IMR-90 (cell line): Measurements from ENCODE around the gene USP40. TPM values are rescaled to one million over a fixed set of nuclear protein-coding genes. Genes with fewer than 3 reads are reported as not detected.

Experiments
- ATAC-seq: fragments of 200-7000 bp; cut with Tn5 transposase; 2 replicates; pipeline ENCODE4 v1.9.1; 2020; ENCODE audit warnings: low read depth, mild to moderate bottlenecking, moderate library complexity
- BruUV-seq: library from RNA; stranded (reverse); fragments of 400-500 nt; replicated peaks from 2 replicates; lab custom pipeline; 2021; lab: Mats Ljungman, UMichigan
- CTCF ChIA-PET: fragments of 300-600 bp; formaldehyde crosslinking; extraction: SDS; loops from one replicate; lab custom pipeline; 2021; ENCODE audit warnings: antibody characterized with exemption; lab: Yijun Ruan, JAX
- POLR2A ChIA-PET: fragments of 300-600 bp; sonication (Branson Sonifier 250); formaldehyde crosslinking; loops from one replicate; lab custom pipeline; 2022; ENCODE audit warnings: antibody characterized with exemption; ENCODE audit not compliant: unreplicated experiment; lab: Charles Lee
- DNase-seq: peaks from one replicate; pipeline ENCODE4 v3.0.0; 2013
- H2AFZ ChIP-seq: replicated peaks from 2 replicates; pipeline ENCODE3; 2013; ENCODE audit warnings: low read length, mild to moderate bottlenecking; ENCODE audit not compliant: poor library complexity
- H2AK5ac ChIP-seq: 2 replicates; pipeline ENCODE4 v1.6.1; 2013; ENCODE audit warnings: low read depth, low read length, inconsistent platforms
- H2AK9ac ChIP-seq: replicated peaks from 2 replicates; pipeline ENCODE3; 2013; ENCODE audit warnings: mild to moderate bottlenecking, low read depth, low read length, moderate library complexity; ENCODE audit not compliant: poor library complexity
- H2BK120ac ChIP-seq: 2 replicates; pipeline ENCODE4 v1.6.1; 2013; ENCODE audit warnings: low read depth, low read length, inconsistent platforms
- H2BK15ac ChIP-seq: 3 replicates; pipeline ENCODE4 v1.6.1; 2013; ENCODE audit warnings: low read depth, low read length, inconsistent platforms
- H2BK20ac ChIP-seq: 2 replicates; pipeline ENCODE4 v1.6.1; 2013; ENCODE audit warnings: low read depth, mild to moderate bottlenecking, inconsistent platforms, low read length, moderate library complexity
- H2BK5ac ChIP-seq: 2 replicates; pipeline ENCODE4 v1.6.1; 2013; ENCODE audit warnings: mild to moderate bottlenecking, low read depth, low read length, inconsistent platforms; ENCODE audit not compliant: poor library complexity, severe bottlenecking
- H3K14ac ChIP-seq: replicated peaks from 2 replicates; pipeline ENCODE4 v1.6.1; 2013; ENCODE audit warnings: low read depth, low read length, inconsistent platforms
- H3K18ac ChIP-seq: 2 replicates; pipeline ENCODE4 v1.6.1; 2013; ENCODE audit warnings: low read depth, low read length, control low read depth
- H3K23ac ChIP-seq: 2 replicates; pipeline ENCODE4 v1.6.1; 2013; ENCODE audit warnings: low read depth, low read length, inconsistent platforms
- H3K27ac ChIP-seq: 2 replicates; pipeline ENCODE4 v1.5.1; 2013; ENCODE audit warnings: mild to moderate bottlenecking, control low read depth, low read length; ENCODE audit not compliant: insufficient read depth
- H3K27me3 ChIP-seq: 2 replicates; pipeline ENCODE4 v1.6.1; 2013; ENCODE audit warnings: low read length; ENCODE audit not compliant: control insufficient read depth, insufficient read depth
- H3K36me3 ChIP-seq: 2 replicates; pipeline ENCODE4 v1.6.1; 2013; ENCODE audit warnings: low read length, mixed read lengths; ENCODE audit not compliant: control insufficient read depth, insufficient read depth
- H3K4ac ChIP-seq: 2 replicates; pipeline ENCODE4 v1.6.1; 2013; ENCODE audit warnings: low read depth, low read length, inconsistent platforms
- H3K4me1 ChIP-seq: 2 replicates; pipeline ENCODE4 v1.6.1; 2013; ENCODE audit warnings: low read length, mixed read lengths; ENCODE audit not compliant: control insufficient read depth, insufficient read depth
- H3K4me2 ChIP-seq: 2 replicates; pipeline ENCODE4 v1.6.1; 2013; ENCODE audit warnings: low read depth, mild to moderate bottlenecking, control low read depth, low read length, moderate library complexity
- H3K4me3 ChIP-seq: 2 replicates; pipeline ENCODE4 v1.5.1; 2013; ENCODE audit warnings: low read depth, mild to moderate bottlenecking, control low read depth, low read length, moderate library complexity; ENCODE audit not compliant: insufficient read depth
- H3K56ac ChIP-seq: 2 replicates; pipeline ENCODE4 v1.6.1; 2013; ENCODE audit warnings: low read length, inconsistent platforms; ENCODE audit not compliant: insufficient read depth; ENCODE audit errors: extremely low read depth
- H3K79me1 ChIP-seq, 2 experiments: 2 replicates each; pipeline ENCODE4 v1.6.1; 2013; ENCODE audit warnings: low read length in 2 of 2, inconsistent platforms in 1 of 2, low read depth in 1 of 2
- H3K9ac ChIP-seq: 2 replicates; pipeline ENCODE4 v1.6.1; 2013; ENCODE audit warnings: low read depth, low read length, control low read depth
- H3K9me1 ChIP-seq: 2 replicates; pipeline ENCODE4 v1.6.1; 2013; ENCODE audit warnings: low read length, inconsistent platforms; ENCODE audit not compliant: insufficient read depth
- H3K9me3 ChIP-seq: 2 replicates; pipeline ENCODE4 v1.6.1; 2013; ENCODE audit warnings: low read length; ENCODE audit not compliant: control insufficient read depth, insufficient read depth
- H4K20me1 ChIP-seq: 2 replicates; pipeline ENCODE4 v1.6.1; 2013; ENCODE audit warnings: low read length, inconsistent platforms; ENCODE audit not compliant: insufficient read depth
- H4K5ac ChIP-seq: 2 replicates; pipeline ENCODE4 v1.6.1; 2013; ENCODE audit warnings: mild to moderate bottlenecking, low read depth, low read length, control low read depth
- H4K8ac ChIP-seq, 2 experiments: 2 replicates each; pipeline ENCODE4 v1.6.1; 2013; ENCODE audit warnings: low read depth in 2 of 2, low read length in 2 of 2, control low read depth in 1 of 2, inconsistent platforms in 1 of 2
- H4K91ac ChIP-seq: 2 replicates; pipeline ENCODE4 v1.6.1; 2013; ENCODE audit warnings: low read depth, low read length, inconsistent platforms; ENCODE audit not compliant: insufficient read depth
- BHLHE40 ChIP-seq: fragments of 150-350 bp; IDR thresholded peaks from 2 replicates; pipeline ENCODE4 v1.6.1; 2016; ENCODE audit warnings: mild to moderate bottlenecking, low read depth, low read length
- CEBPB ChIP-seq: IDR thresholded peaks from 2 replicates; pipeline ENCODE4 v1.6.1; 2012; ENCODE audit warnings: low read depth, low read length, improper control_type of control experiment
- CHD1 ChIP-seq: IDR thresholded peaks from 2 replicates; pipeline ENCODE4 v1.6.1; 2012; ENCODE audit warnings: low read depth, low read length, improper control_type of control experiment
- FOS ChIP-seq: fragments of 150-350 bp; IDR thresholded peaks from 2 replicates; pipeline ENCODE4 v1.6.1; 2016; ENCODE audit warnings: low read depth, low read length
- MAFK ChIP-seq: IDR thresholded peaks from 2 replicates; pipeline ENCODE4 v1.6.1; 2012; ENCODE audit warnings: low read depth, low read length, improper control_type of control experiment
- MXI1 ChIP-seq: IDR thresholded peaks from 2 replicates; pipeline ENCODE4 v1.6.1; 2012; ENCODE audit warnings: low read depth, mild to moderate bottlenecking, low read length, moderate library complexity, borderline replicate concordance
- NFE2L2 ChIP-seq: fragments of 150-350 bp; IDR thresholded peaks from 2 replicates; pipeline ENCODE4 v1.6.1; 2016; ENCODE audit warnings: low read depth, mild to moderate bottlenecking, low read length
- POLR2A ChIP-seq: IDR thresholded peaks from 2 replicates; pipeline ENCODE4 v1.6.1; 2012; ENCODE audit warnings: mild to moderate bottlenecking, low read depth, low read length
- RCOR1 ChIP-seq: IDR thresholded peaks from 2 replicates; pipeline ENCODE4 v1.6.1; 2012; ENCODE audit warnings: mild to moderate bottlenecking, low read length, improper control_type of control experiment; ENCODE audit not compliant: insufficient replicate concordance
- RFX5 ChIP-seq: IDR thresholded peaks from 2 replicates; pipeline ENCODE4 v1.8.0; 2012; ENCODE audit warnings: low read depth, mild to moderate bottlenecking, low read length, moderate library complexity
- SMC3 ChIP-seq: fragments of 150-350 bp; IDR thresholded peaks from 2 replicates; pipeline ENCODE4 v1.6.1; 2016; ENCODE audit warnings: low read depth, mild to moderate bottlenecking, antibody characterized with exemption, low read length, moderate library complexity
- WGBS, 2 experiments: methylation state at CpG; one replicate each; pipeline versions ENCODE4 v1.1.5 to v1.1.7; 2013; ENCODE audit warnings: missing lambda C conversion rate in 2 of 2; ENCODE audit not compliant: insufficient read length in 1 of 2; ENCODE audit errors: extremely low coverage in 2 of 2; 5-methylcytosine and 5-hydroxymethylcytosine counted together
- dilution Hi-C: fragments of 300-500 bp; cut with HindIII; formaldehyde crosslinking; loops from one replicate; pipeline ENCODE4 v1.14.3; 2018; ENCODE audit warnings: low sequenced_read_pairs; ENCODE audit not compliant: unreplicated experiment
- in situ Hi-C: fragments of 300-500 bp; cut with MboI; formaldehyde crosslinking; loops from 3 replicates; pipeline ENCODE4 v1.14.3; 2019; ENCODE audit warnings: low sequenced_read_pairs, inconsistent platforms, mixed read lengths
- intact Hi-C: fragments of 100-400 bp; cut with micrococcal nuclease; formaldehyde crosslinking; loops from 2 replicates; pipeline ENCODE4 v1.10.0; 2022
- polyA plus RNA-seq, 3 experiments: library from polyadenylated mRNA; depleted of rRNA; stranded (reverse); fragments of >200 nt; gene quantifications; 2 replicates each; pipeline ENCODE4 v1.2.3, GENCODE V29; 2012; ENCODE audit warnings: low replicate concordance in 1 of 3
- total RNA-seq: library from RNA; depleted of rRNA; stranded (reverse); fragments of >200 nt; gene quantifications from 2 replicates; pipeline ENCODE4 v1.2.3, GENCODE V29; 2012
- TF ChIP-seq, protein P1 (sequence below): conservative IDR thresholded peaks from 2 replicates; pipeline ENCODE4 v1.5.1; 2012; ENCODE audit warnings: mild to moderate bottlenecking, low read depth, low read length, improper control_type of control experiment
- TF ChIP-seq, protein P2 (sequence below): fragments of 150-350 bp; IDR thresholded peaks from 2 replicates; pipeline ENCODE4 v1.6.1; 2016; ENCODE audit warnings: low read depth, mild to moderate bottlenecking, low read length, moderate library complexity, borderline replicate concordance

The USP40 gene
- total and polyA plus RNA-seq, 2 of the 4 experiments (the other 2 are of a cell fraction): 30.1 to 30.8 TPM

DNA sequence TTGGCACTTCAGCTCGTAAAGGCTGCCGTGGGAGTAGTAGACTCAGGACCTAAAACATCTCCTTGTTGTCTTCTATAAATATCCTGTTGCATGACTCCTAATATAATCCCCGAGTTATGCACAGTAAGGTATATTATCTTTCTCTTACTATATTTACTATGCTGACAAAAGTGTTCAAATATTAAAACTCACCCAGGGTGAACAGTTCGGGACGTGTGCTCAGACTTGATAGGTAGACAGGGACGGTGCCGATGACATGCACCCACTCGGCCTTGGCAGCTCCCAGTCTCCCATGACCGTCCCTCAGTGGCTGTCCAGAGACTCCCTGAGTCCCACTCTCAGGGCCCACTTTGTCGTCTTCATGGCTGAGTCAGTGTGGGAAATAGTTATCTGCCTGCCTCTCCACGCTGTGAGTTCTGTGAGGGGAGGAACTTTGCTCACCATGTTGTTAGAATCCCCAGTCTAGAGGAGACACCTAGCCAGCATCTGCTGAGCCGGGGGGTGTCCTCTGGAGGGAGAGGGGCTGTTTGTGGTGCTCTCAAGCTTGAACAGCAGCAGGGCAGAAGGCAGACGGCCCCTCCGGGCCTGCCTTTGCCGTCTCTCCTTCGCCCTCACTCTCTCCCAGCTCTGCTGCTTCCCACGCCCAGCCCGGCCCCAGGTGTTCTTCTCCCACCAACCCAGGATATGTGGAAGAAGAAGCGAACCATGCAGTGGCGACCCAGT lies 137.2 kb downstream of the USP40 start (continued):
- TF ChIP-seq MAFK (no peak), SMC3 (no peak)

DNA sequence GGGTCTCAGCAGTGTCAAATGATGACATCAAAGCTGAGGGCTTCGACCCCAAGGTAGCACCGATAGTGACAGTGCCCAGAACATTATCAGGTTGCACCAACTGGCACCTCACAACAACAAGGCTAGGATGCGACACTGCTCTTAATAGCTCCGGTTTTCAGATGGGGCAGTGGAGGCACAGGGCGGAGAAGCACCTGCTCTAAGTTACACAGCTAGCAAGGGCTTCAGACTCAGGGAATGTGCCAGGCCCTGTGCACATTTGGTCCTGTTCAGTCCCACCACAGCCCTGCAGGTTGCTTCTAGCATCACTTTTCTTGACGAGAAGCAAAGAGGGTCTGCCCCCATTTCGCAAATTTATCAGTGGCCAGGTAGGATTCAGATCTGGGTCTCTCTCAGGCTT lies 138.1 kb downstream of the USP40 start:
- H3K36me3 ChIP-seq: 0 out of 2 replicates have a peak, but pooled peaks cover 2% of the 10 kb centered on the region
- 0 out of 3 replicates have a peak overlapping the region, but pooled peaks have one; percentile 60 for H2BK15ac ChIP-seq
- H4K5ac ChIP-seq: no peak overlapping the region
- peaks cover 9% of the 10 kb centered on the region for H3K9me1 ChIP-seq
- H3K23ac ChIP-seq: no peak overlapping the region
- H3K27ac ChIP-seq: no peak overlapping the region
- H3K14ac ChIP-seq: no peak overlapping the region; the same call in 1 of the 2 replicates
- H2BK20ac ChIP-seq: no peak overlapping the region
- peak overlapping the region; percentile 72 for H2AK5ac ChIP-seq
- no peak overlapping the region for H3K9ac ChIP-seq
- H2AK9ac ChIP-seq: no peak overlapping the region
- H3K4ac ChIP-seq: peak overlapping the region; percentile 24
- dilution Hi-C loops (no loop called here), in situ Hi-C loops (no loop called here), intact Hi-C loops (no loop called here)
- ChIA-PET CTCF (no interaction called here), POLR2A (no interaction called here)
- DNase-seq (no peak), ATAC-seq (no peak)
- peak overlapping the region in 1 of 2 experiments; percentile 35; a peak in 1 of 4 replicates for H4K8ac ChIP-seq
- H3K4me1 ChIP-seq: peaks cover 13% of the 10 kb centered on the region
- H3K56ac ChIP-seq: no peak overlapping the region
- H3K27me3 ChIP-seq: no peaks in the 10 kb centered on the region
- H4K20me1 ChIP-seq: no peaks in the 10 kb centered on the region
- no peak overlapping the region for H3K4me2 ChIP-seq
- H2AFZ ChIP-seq: no peak overlapping the region
- H2BK5ac ChIP-seq: no peak overlapping the region
- peaks cover 17 to 44% of the 10 kb centered on the region in 2 experiments for H3K79me1 ChIP-seq
- no TSS peak for BruUV-seq
- no peak overlapping the region for H3K4me3 ChIP-seq
- peaks cover 9% of the 10 kb centered on the region for H3K9me3 ChIP-seq
- H3K18ac ChIP-seq: no peak overlapping the region
- no peak overlapping the region; the same call in 1 of the 2 replicates for H2BK120ac ChIP-seq
- H4K91ac ChIP-seq: no peak overlapping the region
- 100% methylated on average over 1 of the region's 7 CpGs; no CpG with 5 or more reads in 1 of the 2 experiments for WGBS, 2 experiments
- no peak for TF ChIP-seq MAFK
- TF ChIP-seq NFE2L2: no peak
- no peak for TF ChIP-seq POLR2A
- TF ChIP-seq MXI1: no peak
- TF ChIP-seq FOS: no peak
- TF ChIP-seq BHLHE40: no peak
- TF ChIP-seq, protein P1, sequence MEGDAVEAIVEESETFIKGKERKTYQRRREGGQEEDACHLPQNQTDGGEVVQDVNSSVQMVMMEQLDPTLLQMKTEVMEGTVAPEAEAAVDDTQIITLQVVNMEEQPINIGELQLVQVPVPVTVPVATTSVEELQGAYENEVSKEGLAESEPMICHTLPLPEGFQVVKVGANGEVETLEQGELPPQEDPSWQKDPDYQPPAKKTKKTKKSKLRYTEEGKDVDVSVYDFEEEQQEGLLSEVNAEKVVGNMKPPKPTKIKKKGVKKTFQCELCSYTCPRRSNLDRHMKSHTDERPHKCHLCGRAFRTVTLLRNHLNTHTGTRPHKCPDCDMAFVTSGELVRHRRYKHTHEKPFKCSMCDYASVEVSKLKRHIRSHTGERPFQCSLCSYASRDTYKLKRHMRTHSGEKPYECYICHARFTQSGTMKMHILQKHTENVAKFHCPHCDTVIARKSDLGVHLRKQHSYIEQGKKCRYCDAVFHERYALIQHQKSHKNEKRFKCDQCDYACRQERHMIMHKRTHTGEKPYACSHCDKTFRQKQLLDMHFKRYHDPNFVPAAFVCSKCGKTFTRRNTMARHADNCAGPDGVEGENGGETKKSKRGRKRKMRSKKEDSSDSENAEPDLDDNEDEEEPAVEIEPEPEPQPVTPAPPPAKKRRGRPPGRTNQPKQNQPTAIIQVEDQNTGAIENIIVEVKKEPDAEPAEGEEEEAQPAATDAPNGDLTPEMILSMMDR: no peak
- TF ChIP-seq RFX5: no peak
- TF ChIP-seq CHD1: no peak
- TF ChIP-seq, protein P2, sequence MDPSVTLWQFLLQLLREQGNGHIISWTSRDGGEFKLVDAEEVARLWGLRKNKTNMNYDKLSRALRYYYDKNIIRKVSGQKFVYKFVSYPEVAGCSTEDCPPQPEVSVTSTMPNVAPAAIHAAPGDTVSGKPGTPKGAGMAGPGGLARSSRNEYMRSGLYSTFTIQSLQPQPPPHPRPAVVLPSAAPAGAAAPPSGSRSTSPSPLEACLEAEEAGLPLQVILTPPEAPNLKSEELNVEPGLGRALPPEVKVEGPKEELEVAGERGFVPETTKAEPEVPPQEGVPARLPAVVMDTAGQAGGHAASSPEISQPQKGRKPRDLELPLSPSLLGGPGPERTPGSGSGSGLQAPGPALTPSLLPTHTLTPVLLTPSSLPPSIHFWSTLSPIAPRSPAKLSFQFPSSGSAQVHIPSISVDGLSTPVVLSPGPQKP: no peak
- TF ChIP-seq RCOR1: no peak
- no peak for TF ChIP-seq SMC3
- no peak for TF ChIP-seq CEBPB
